GM12878 (cell line): ENCODE data around the gene ERC2. TPM values are rescaled to one million over a fixed set of nuclear protein-coding genes. Genes with fewer than 3 reads are reported as not detected.

ENCODE experiments used
- ATAC-seq: fragments of 200-7000 bp; cut with Tn5 transposase; 3 replicates; pipeline ENCODE4 v1.9.1; 2020; ENCODE audit warnings: mild to moderate bottlenecking, moderate library complexity
- BruUV-seq: library from RNA; stranded (reverse); fragments of 400-500 nt; replicated peaks from 2 replicates; lab custom pipeline; 2021; lab: Mats Ljungman, UMichigan
- CTCF ChIA-PET: fragments of 300-600 bp; sonication (Branson Sonifier 250); formaldehyde crosslinking; extraction: SDS; loops from one replicate; lab custom pipeline; 2021; ENCODE audit warnings: inconsistent platforms; lab: Yijun Ruan, JAX
- POLR2A ChIA-PET: fragments of 350-600 bp; formaldehyde crosslinking; extraction: SDS; loops from one replicate; lab custom pipeline; 2021; ENCODE audit warnings: inconsistent platforms; lab: Charles Lee
- RAD21 ChIA-PET: fragments of 300-600 bp; sonication (Branson Sonifier 250); formaldehyde crosslinking; loops from one replicate; lab custom pipeline; 2023; ENCODE audit warnings: antibody characterized with exemption; ENCODE audit not compliant: unreplicated experiment; lab: Charles Lee
- SMC1A ChIA-PET: fragments of 300-600 bp; sonication (Branson Sonifier 250); formaldehyde crosslinking; loops from one replicate; lab custom pipeline; 2023; ENCODE audit not compliant: unreplicated experiment, uncharacterized antibody; lab: Charles Lee
- DNase-seq: peaks from one replicate; pipeline ENCODE4 v3.0.0-alpha.2; 2011; ENCODE audit warnings: low read depth, low spot score
- FAIRE-seq: peaks from 3 replicates; lab custom pipeline; 2011; peaks lifted over from hg19 to GRCh38; lab: Jason Lieb, UNC
- H2AFZ ChIP-seq: 2 replicates; pipeline ENCODE4 v1.6.0; 2011; ENCODE audit warnings: low read depth, low read length, control low read depth; ENCODE audit not compliant: control insufficient read depth
- H3K27ac ChIP-seq: 2 replicates; pipeline ENCODE4 v1.5.1; 2011; ENCODE audit warnings: control low read depth; ENCODE audit not compliant: control insufficient read depth, insufficient read depth
- H3K27me3 ChIP-seq, 2 experiments: replicated peaks in 1 of 2; 2 replicates each; pipeline versions ENCODE4 v1.6.0 to v1.6.1; 2011; ENCODE audit warnings: low read length in 1 of 2; ENCODE audit not compliant: control insufficient read depth in 2 of 2, insufficient read depth in 2 of 2
- H3K36me3 ChIP-seq, 2 experiments: 2 replicates each; pipeline ENCODE4 v1.5.1; 2011; ENCODE audit warnings: low read length in 1 of 2; ENCODE audit not compliant: control insufficient read depth in 2 of 2, insufficient read depth in 2 of 2
- H3K4me1 ChIP-seq: 2 replicates; pipeline ENCODE4 v1.6.1; 2011; ENCODE audit warnings: mild to moderate bottlenecking, low read length, moderate library complexity, mixed read lengths; ENCODE audit not compliant: control insufficient read depth, insufficient read depth
- H3K4me2 ChIP-seq: 2 replicates; pipeline ENCODE4 v1.6.0; 2011; ENCODE audit warnings: control low read depth; ENCODE audit not compliant: control insufficient read depth, insufficient read depth
- H3K4me3 ChIP-seq: fragments of 200-600 bp; sonication (generic); 2 replicates; pipeline ENCODE4 v1.5.1; 2016
- H3K79me2 ChIP-seq: 2 replicates; pipeline ENCODE4 v1.6.0; 2011; ENCODE audit warnings: low read length; ENCODE audit not compliant: control insufficient read depth, insufficient read depth
- H3K9ac ChIP-seq: 2 replicates; pipeline ENCODE4 v1.8.0; 2011; ENCODE audit warnings: low read length, control low read depth, mixed read lengths; ENCODE audit not compliant: control insufficient read depth, insufficient read depth
- H3K9me3 ChIP-seq: replicated peaks from 3 replicates; pipeline ENCODE4 v1.5.1; 2011; ENCODE audit warnings: mild to moderate bottlenecking, low read length; ENCODE audit not compliant: control insufficient read depth, insufficient read depth
- H4K20me1 ChIP-seq: 2 replicates; pipeline ENCODE4 v1.6.0; 2011; ENCODE audit not compliant: control insufficient read depth, insufficient read depth
- CBX3 ChIP-seq: fragments of 200-600 bp; sonication (generic); IDR thresholded peaks from 2 replicates; pipeline ENCODE4 v1.6.1; 2016; ENCODE audit warnings: low read depth, borderline replicate concordance
- CEBPB ChIP-seq, 2 experiments: fragments of 150-350 bp in 1 of 2; IDR thresholded peaks; 2 replicates each; pipeline ENCODE4 v1.6.1; 2012 to 2014; ENCODE audit warnings: low read depth in 2 of 2, low read length in 2 of 2, borderline replicate concordance in 1 of 2, inconsistent platforms in 1 of 2
- EGR1 ChIP-seq, 2 experiments: IDR thresholded peaks; 1 replicate in 1 of 2; 2 replicates in 1 of 2; pipeline ENCODE4 v1.6.1; 2011 to 2012; ENCODE audit warnings: low read depth in 2 of 2, low read length in 2 of 2, borderline replicate concordance in 1 of 2, mild to moderate bottlenecking in 1 of 2, moderate library complexity in 1 of 2
- HCFC1 ChIP-seq: fragments of 150-350 bp; IDR thresholded peaks from 2 replicates; pipeline ENCODE4 v1.6.1; 2014; ENCODE audit warnings: low read length
- JUNB ChIP-seq: IDR thresholded peaks from 2 replicates; pipeline ENCODE4 v1.6.1; 2016; ENCODE audit warnings: antibody characterized with exemption, mild to moderate bottlenecking
- KLF5 ChIP-seq: fragments of 450-650 bp; IDR thresholded peaks from 2 replicates; pipeline ENCODE4 v1.6.1; 2014; ENCODE audit warnings: mild to moderate bottlenecking; ENCODE audit not compliant: partially characterized antibody
- MTA2 ChIP-seq: fragments of 450-650 bp; IDR thresholded peaks from 2 replicates; pipeline ENCODE4 v1.6.1; 2016; ENCODE audit warnings: low read depth, mild to moderate bottlenecking, moderate library complexity
- MXI1 ChIP-seq: fragments of 150-350 bp; IDR thresholded peaks from 2 replicates; pipeline ENCODE4 v1.6.1; 2011; ENCODE audit warnings: low read depth, mild to moderate bottlenecking, inconsistent platforms, low read length, improper control_type of control experiment
- NFXL1 ChIP-seq: fragments of 450-650 bp; IDR thresholded peaks from 2 replicates; pipeline ENCODE4 v1.6.1; 2017; ENCODE audit warnings: antibody characterized with exemption, mild to moderate bottlenecking, borderline replicate concordance
- NFYB ChIP-seq: IDR thresholded peaks from 2 replicates; pipeline ENCODE4 v1.6.1; 2011; ENCODE audit warnings: low read depth, mild to moderate bottlenecking, low read length, improper control_type of control experiment, moderate library complexity; ENCODE audit not compliant: insufficient read depth
- SMAD1 ChIP-seq: fragments of 450-650 bp; IDR thresholded peaks from 2 replicates; pipeline ENCODE4 v1.6.1; 2018; ENCODE audit warnings: mild to moderate bottlenecking, low read depth; ENCODE audit not compliant: partially characterized antibody
- SMARCA5 ChIP-seq: fragments of 450-650 bp; IDR thresholded peaks from 2 replicates; pipeline ENCODE4 v1.6.1; 2017; ENCODE audit warnings: mild to moderate bottlenecking
- SUPT20H ChIP-seq: IDR thresholded peaks from 2 replicates; pipeline ENCODE4 v1.6.1; 2011; ENCODE audit warnings: low read depth, mild to moderate bottlenecking, low read length, moderate library complexity, borderline replicate concordance; ENCODE audit not compliant: control insufficient read depth
- TARDBP ChIP-seq: IDR thresholded peaks from 2 replicates; pipeline ENCODE4 v1.6.1; 2016; ENCODE audit warnings: borderline replicate concordance
- YBX1 ChIP-seq: fragments of 450-650 bp; IDR thresholded peaks from 2 replicates; pipeline ENCODE4 v1.6.1; 2016; ENCODE audit warnings: antibody characterized with exemption
- ZNF274 ChIP-seq: IDR thresholded peaks from one replicate; pipeline ENCODE4 v1.8.0; 2011; ENCODE audit not compliant: insufficient read length, insufficient read depth
- WGBS: methylation state at CpG from one replicate; pipeline ENCODE4 v1.1.6; 2016; ENCODE audit warnings: low lambda C conversion rate; ENCODE audit not compliant: insufficient replicate concordance, insufficient coverage; ENCODE audit errors: missing lambda C conversion rate; 5-methylcytosine and 5-hydroxymethylcytosine counted together
- in situ Hi-C: fragments of 300-500 bp; cut with MboI; formaldehyde crosslinking; loops from 9 replicates; pipeline ENCODE4 v1.14.3; 2018; ENCODE audit warnings: mixed read lengths
- intact Hi-C: fragments of 100-400 bp; cut with micrococcal nuclease; formaldehyde crosslinking; loops from one replicate; pipeline ENCODE4 v1.14.2; 2022; ENCODE audit not compliant: unreplicated experiment
- polyA plus RNA-seq, 11 experiments: library from polyadenylated mRNA; depleted of rRNA in 4 of 11; unstranded in 6 of 11; stranded (reverse) in 5 of 11; fragments of >200 nt; fragmentation: Nextera tagmentation in 4 of 11; fragmentation: Illumina TruSeq in 1 of 11; extraction: Ambion mirVana in 4 of 11; extraction: Trizol in 1 of 11; gene quantifications; 1 replicate in 1 of 11; 2 replicates in 10 of 11; pipeline versions ENCODE4 v1.2.1 to v1.2.3, GENCODE V29; 2011 to 2016; ENCODE audit warnings: inconsistent platforms in 2 of 11, missing spikeins in 2 of 11, low read depth in 1 of 11
- total RNA-seq, 4 experiments: library from RNA; depleted of rRNA in 3 of 4; stranded (reverse); fragments of >200 nt in 3 of 4; fragmentation: Illumina TruSeq in 1 of 4; extraction: Trizol in 1 of 4; gene quantifications; 2 replicates each; pipeline versions ENCODE4 v1.2.1 to v1.2.3, GENCODE V29; 2013 to 2021
- TF ChIP-seq, protein P1 (sequence below): fragments of 450-650 bp; IDR thresholded peaks from 2 replicates; pipeline ENCODE4 v1.6.1; 2016; ENCODE audit warnings: mild to moderate bottlenecking
- TF ChIP-seq, protein P2 (sequence below): IDR thresholded peaks from 2 replicates; pipeline ENCODE4 v1.6.1; 2012; ENCODE audit warnings: low read depth, low read length, improper control_type of control experiment
- TF ChIP-seq, protein P3 (sequence below): fragments of 450-650 bp; IDR thresholded peaks from 2 replicates; pipeline ENCODE4 v1.6.1; 2017; ENCODE audit warnings: mild to moderate bottlenecking, low read depth, inconsistent platforms; ENCODE audit not compliant: poor library complexity, severe bottlenecking

ERC2 gene
- total and polyA plus RNA-seq, 10 of the 15 experiments (the other 5 are each of a cell fraction or from before 2014, with no cell fraction given) = 0.06 to 1.4 (median 0.12) TPM; not detected in 3

DNA sequence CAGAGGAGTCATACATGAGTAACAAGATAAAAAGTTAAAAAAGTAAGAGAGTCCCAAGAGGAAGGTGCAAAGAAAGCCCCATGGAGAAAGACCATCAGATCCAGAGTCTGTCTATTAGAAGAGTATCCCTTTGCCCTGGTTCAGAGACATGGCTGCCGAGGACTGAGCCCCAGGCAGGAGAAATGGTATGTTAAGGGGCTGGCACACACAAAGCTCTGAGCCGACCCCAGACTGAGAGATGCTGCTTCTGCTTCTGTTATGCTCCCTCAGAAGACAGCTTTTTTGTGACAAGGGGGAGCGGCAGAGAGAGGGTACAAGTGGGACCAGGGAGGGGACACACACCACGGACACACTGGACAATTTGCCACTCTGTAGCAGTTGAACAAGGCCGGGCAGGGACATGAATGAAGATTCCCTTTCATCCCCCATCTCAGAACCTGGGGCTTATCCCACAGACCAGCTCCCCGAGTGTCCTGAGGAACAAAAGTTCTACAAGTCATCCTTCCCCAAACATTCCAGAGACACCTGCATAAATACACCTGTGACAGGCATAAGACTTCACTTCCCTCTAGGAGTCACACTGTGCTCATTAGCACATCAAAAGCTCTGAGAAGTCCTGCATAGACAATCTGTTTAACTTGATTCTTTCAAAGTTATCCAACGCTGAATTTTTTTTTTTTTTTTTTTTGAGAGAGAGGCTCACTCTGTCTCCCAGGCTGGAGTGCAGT is 819.5 kb downstream of the ERC2 start:
- WGBS = 51% methylated on average over 7 of the region's 7 CpGs
- Histone ChIP-seq H3K79me2 (no peaks in the 10 kb centered on the region), H2AFZ (no peak overlapping the region), H3K4me1 (peaks cover 9% of the 10 kb centered on the region), H3K4me3 (no peak overlapping the region), H3K27ac (no peak overlapping the region), H3K4me2 (no peak overlapping the region), H3K36me3 (no peaks in the 10 kb centered on the region), H4K20me1 (no peaks in the 10 kb centered on the region), H3K9ac (no peak overlapping the region), H3K9me3 (no peaks in the 10 kb centered on the region), H3K27me3 (no peaks in the 10 kb centered on the region; a peak in 1 of 4 replicates)
- in situ Hi-C loops (no loop called here), intact Hi-C loops (no loop called here)
- ATAC-seq = no peak
- CTCF ChIA-PET = interaction anchor here (0.9 to 1.8 kb wide), 3 partner anchors 13 to 57 kb away, joined by 3 to 4 read pairs (median 3); no protein-coding TSS in a partner anchor
- no peak for DNase-seq
- RAD21 ChIA-PET = no interaction called here
- BruUV-seq = no TSS peak
- FAIRE-seq = no peak
- SMC1A ChIA-PET = interaction anchor here (1.0 kb wide), 1 partner anchor 13 kb away, joined by 4 read pairs; no protein-coding TSS in a partner anchor
- TF ChIP-seq, protein P1, sequence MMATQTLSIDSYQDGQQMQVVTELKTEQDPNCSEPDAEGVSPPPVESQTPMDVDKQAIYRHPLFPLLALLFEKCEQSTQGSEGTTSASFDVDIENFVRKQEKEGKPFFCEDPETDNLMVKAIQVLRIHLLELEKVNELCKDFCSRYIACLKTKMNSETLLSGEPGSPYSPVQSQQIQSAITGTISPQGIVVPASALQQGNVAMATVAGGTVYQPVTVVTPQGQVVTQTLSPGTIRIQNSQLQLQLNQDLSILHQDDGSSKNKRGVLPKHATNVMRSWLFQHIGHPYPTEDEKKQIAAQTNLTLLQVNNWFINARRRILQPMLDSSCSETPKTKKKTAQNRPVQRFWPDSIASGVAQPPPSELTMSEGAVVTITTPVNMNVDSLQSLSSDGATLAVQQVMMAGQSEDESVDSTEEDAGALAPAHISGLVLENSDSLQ = no peak
- TF ChIP-seq, protein P2, sequence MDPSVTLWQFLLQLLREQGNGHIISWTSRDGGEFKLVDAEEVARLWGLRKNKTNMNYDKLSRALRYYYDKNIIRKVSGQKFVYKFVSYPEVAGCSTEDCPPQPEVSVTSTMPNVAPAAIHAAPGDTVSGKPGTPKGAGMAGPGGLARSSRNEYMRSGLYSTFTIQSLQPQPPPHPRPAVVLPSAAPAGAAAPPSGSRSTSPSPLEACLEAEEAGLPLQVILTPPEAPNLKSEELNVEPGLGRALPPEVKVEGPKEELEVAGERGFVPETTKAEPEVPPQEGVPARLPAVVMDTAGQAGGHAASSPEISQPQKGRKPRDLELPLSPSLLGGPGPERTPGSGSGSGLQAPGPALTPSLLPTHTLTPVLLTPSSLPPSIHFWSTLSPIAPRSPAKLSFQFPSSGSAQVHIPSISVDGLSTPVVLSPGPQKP = no peak
- TF ChIP-seq, protein P3, sequence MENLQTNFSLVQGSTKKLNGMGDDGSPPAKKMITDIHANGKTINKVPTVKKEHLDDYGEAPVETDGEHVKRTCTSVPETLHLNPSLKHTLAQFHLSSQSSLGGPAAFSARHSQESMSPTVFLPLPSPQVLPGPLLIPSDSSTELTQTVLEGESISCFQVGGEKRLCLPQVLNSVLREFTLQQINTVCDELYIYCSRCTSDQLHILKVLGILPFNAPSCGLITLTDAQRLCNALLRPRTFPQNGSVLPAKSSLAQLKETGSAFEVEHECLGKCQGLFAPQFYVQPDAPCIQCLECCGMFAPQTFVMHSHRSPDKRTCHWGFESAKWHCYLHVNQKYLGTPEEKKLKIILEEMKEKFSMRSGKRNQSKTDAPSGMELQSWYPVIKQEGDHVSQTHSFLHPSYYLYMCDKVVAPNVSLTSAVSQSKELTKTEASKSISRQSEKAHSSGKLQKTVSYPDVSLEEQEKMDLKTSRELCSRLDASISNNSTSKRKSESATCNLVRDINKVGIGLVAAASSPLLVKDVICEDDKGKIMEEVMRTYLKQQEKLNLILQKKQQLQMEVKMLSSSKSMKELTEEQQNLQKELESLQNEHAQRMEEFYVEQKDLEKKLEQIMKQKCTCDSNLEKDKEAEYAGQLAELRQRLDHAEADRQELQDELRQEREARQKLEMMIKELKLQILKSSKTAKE = no peak
- TF ChIP-seq TARDBP = no peak
- TF ChIP-seq EGR1 (IDR thresholded peaks at IDR 0.05; ENCODE audit: borderline replicate concordance in 1 of 2, low read depth in 2 of 2, low read length in 2 of 2) = no peak
- TF ChIP-seq HCFC1 = no peak
- no peak for TF ChIP-seq JUNB
- TF ChIP-seq SMARCA5 = no peak
- no peak for TF ChIP-seq KLF5
- TF ChIP-seq MXI1 = no peak
- TF ChIP-seq YBX1 = no peak
- no peak for TF ChIP-seq ZNF274
- TF ChIP-seq NFXL1 = no peak
- no peak for TF ChIP-seq CEBPB (IDR thresholded peaks at IDR 0.05; ENCODE audit: borderline replicate concordance in 1 of 2, low read depth in 2 of 2, low read length in 2 of 2)
- TF ChIP-seq SMAD1 = no peak
- no peak for TF ChIP-seq NFYB
- no peak for TF ChIP-seq MTA2
- TF ChIP-seq CBX3 = no peak
- no peak for TF ChIP-seq SUPT20H
- POLR2A ChIA-PET = interaction anchor here (0.6 kb wide), 1 partner anchor 75 kb away, joined by 3 read pairs; no protein-coding TSS in a partner anchor
